LHCN-M2 (cell line): ENCODE data around the gene SLC25A20. TPM values are rescaled to one million over a fixed set of nuclear protein-coding genes. Genes with fewer than 3 reads are reported as not detected.

Experiments used
- DNase-seq: peaks from one replicate; pipeline ENCODE4 v3.0.0-alpha.2; 2012; ENCODE audit warnings: low read depth
- total RNA-seq: library from RNA; depleted of rRNA; stranded (reverse); fragments of >200 nt; gene quantifications from 2 replicates; pipeline ENCODE4 v1.2.3, GENCODE V29; 2014

Gene SLC25A20
- total RNA-seq, 1 experiment from 2014 or later, result 17.5 TPM

GRCh38 chr3:48899273-48899672, 591 bp upstream of the SLC25A20 start:
- no peak for DNase-seq

- no peak for DNase-seq
Measured at GRCh38 chr3:48897460-48898376, 964 bp downstream of the SLC25A20 start.

GRCh38 chr3:48896936-48897335, 1.7 kb downstream of the SLC25A20 start:
- DNase-seq, result no peak

GRCh38 chr3:48894516-48894915, 4.2 kb downstream of the SLC25A20 start:
- DNase-seq, result no peak

DNA sequence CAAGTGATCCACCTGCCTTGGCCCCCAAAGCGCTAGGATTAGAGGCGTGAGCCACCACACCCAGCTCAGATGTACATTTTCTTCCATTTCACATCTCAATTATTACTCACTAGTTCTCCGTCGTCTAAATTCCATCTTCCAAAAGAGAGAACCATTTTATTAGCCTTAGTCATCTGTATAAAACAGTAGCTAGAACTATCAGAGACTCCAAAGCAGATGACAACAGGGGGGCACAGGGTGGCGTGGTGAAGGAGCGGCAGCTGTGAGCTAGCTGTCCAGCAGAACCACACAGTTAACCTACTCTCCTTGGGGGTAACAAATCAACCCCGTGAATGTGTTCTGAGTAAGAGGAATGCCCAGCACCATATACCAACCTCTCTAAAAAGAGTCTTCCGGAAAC, 7.1 kb downstream of the SLC25A20 start:
- peak; percentile 64 for DNase-seq

DNA sequence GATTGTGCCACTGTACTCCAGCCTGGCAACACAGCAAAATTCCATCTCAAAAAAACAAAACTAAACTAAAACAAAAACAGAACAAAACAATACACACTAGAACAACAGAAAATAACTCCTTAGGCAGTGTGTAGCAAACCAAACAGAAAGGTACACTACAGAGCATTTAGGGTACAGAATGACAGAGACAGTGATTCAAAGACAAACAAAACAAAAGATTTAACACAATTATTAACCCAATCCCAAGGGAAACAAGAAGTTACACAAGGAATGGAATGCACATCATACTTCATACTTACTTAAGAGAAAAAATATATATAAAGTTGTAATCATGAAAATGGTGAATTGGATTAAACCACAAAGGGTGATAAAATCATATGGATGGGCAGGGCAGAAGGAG, 12.9 kb downstream of the SLC25A20 start:
- peak; percentile 18 for DNase-seq

DNA sequence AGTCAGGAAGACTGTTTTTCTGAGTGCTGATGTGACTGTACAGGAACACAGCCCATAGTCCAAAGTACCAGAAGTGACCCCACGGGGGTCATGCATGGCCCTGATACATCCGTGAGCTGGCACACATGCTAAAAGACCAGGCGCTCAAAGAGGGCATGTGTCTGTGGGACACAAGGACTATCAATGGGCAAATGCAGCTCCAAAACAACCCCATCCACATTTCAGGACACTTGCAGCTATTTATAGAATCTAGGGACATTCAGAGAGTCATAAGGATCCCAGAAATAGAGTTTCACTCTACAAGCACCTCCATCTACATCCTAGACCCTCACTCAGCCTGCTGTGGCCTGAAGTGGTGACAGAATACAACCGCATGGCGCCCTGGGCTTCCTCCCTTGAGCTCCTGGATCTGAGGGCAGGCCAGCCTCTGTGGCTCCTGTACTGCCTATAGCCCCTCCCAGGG, 17.0 kb downstream of the SLC25A20 start:
- no peak for DNase-seq

GRCh38 chr3:48881006-48881405, 17.7 kb downstream of the SLC25A20 start:
- no peak for DNase-seq

DNA sequence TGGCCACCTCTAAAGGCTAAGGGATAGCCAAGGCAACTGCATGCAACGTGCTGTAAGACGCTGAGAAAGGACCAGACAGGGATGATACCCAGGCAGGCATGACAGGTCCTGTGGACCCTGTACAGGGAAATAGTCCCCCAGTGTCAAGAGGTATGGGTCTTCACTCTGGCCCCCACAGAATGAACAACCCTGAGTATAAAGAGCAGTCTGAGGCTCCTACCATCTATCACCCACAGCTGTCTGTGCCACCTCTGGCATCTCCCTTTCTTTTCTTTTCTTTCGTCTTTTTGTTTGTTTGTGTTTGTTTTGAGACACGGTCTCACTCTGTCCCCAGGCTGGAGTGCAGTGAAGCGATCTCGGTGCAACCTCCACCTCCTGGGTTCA, 18.7 kb downstream of the SLC25A20 start:
- DNase-seq, result no peak

DNA sequence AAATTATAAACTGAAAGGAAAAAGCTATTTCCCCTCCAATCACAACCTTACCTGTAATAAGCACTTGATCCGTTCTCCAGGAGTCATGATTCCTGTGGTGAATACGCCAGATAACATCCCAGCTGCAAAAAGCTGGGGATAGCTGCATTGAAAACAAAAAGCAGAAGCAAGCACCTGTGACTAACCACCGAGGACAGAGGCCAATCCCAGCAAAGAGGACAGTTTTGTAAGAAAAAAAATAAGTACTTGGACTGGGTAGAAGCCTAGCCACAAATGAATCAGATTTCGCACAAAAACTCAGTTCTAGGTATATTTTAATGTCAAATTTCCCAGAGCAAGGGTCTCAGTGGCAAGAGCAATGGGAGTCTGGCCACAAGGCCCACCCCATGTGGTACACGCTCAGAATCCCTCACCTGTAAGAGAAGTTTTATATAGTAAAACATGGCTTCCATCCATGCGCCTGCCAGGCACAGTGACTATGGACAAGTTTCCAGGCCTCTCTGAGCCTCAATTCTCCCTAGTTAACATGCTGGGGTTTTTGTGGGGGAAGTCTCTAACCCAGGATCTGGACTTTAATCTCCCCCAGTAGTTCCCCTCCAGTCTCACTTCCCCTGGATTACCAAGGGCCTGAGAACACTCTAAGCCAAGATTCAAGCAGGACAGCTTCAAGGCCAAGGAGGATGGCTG, 19.2 kb downstream of the SLC25A20 start:
- DNase-seq, result no peak

GRCh38 chr3:48877671-48878070, 21.0 kb downstream of the SLC25A20 start:
- peak; percentile 22 for DNase-seq

DNA sequence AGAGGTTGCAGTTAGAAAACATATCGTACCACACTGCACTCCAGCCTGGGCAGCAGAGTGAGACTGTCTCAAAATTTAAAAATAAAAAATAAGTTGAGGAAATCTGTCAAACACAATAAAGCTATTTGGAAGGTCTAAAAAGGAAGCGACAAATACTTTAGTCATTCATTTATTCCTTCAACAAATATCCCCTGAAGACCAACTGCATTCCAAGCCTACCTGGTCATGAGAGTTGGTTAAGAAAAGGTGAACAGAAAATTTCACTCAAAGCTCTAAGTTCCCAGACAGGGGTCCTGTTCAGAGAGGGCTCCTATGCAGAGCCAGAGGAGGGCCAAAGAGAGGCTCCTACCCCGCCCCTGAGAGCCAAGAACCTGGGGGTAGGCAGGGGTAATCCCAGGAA, 35.6 kb downstream of the SLC25A20 start:
- no peak for DNase-seq

DNA sequence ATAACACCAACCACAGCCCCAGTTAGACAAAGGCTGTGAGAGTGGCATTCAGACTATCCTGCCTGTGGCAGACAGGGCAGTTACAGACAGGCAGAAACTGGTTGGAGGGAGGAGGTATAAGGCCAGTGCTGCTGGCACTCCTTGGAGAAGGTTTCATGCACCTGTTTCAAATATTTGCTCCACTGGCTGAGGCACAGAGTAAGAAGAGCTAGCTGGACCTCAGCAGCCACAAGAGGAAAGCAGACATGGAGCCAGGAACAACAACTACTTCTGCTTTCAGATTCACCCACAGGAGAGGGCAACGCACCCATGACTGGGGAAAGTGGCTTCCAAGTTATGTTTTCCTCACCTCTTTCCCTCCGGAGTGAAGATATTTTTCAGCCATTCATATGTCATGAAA, 39.5 kb downstream of the SLC25A20 start:
- no peak for DNase-seq

DNA sequence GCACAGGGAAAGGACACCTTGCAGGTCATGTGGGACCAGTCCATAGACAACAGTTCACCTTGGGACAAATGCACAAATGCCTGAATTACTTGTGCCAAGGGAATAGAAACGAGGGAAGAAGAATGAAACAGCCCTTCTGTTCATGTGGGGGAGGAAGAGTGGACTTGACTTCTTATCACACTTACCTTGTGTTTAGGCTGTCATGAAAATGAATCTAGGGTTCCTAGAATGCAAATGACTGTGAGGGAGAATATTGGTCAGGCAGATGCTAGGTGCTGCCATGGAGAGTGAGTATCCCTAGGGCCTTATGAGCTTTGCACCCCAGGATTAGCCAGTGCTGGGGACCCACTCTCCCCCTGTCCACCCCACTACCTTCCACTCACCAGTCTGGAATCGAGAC, 40.0 kb downstream of the SLC25A20 start:
- no peak for DNase-seq

DNA sequence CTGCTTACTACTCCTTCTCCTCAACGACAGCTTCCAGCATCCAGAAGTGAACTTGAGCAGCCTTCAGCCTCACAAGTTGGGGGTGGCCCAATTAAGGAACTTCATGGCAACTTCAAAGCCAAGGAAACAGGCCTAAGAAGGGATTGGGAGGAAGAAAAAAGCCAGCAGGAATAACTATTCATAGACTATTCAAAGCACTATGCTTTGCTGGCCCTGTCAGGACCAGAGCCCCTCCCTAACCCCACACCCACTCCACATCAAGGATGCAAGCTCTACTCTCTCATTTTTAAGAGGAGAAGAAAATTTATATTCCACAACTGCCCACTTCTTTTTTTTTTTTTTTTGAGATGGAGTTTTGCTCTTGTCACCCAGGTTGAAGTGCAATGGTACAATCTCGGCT, 41.0 kb downstream of the SLC25A20 start:
- DNase-seq, result no peak

- no peak for DNase-seq
Measured at GRCh38 chr3:48856469-48856868, 42.2 kb downstream of the SLC25A20 start.

- no peak for DNase-seq
Measured at GRCh38 chr3:48855681-48856447, 42.8 kb downstream of the SLC25A20 start.

DNA sequence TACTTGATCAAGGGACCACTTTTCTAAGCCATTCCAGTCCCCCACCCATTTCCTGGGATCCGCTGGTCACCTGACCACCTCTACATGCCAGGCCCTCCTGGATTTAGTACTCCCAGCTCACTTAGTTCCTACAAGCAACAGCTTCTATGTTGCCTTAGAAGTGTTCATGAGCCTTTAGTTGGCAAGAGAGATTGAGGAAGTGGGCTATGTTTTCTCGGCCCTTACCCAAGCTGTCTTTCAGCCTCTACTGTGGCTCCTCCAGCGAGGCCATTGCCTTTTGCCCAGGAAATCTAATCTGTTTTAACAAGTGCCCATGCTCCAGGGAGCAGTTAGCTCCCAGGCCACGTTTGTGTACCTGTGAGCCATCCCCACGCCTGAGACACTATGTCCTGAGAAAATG, 46.5 kb downstream of the SLC25A20 start:
- no peak for DNase-seq

GRCh38 chr3:48851407-48851806, 47.3 kb downstream of the SLC25A20 start:
- peak; percentile 64 for DNase-seq

GRCh38 chr3:48848816-48849515, 49.7 kb downstream of the SLC25A20 start:
- no peak for DNase-seq
